Natural killer cell (primary cell): Measurements from ENCODE around the gene METRNL. TPM values are rescaled to one million over a fixed set of nuclear protein-coding genes. Genes with fewer than 3 reads are reported as not detected.
"Not testable (repeated sequence)": the region's sequence is repeated elsewhere in the genome, so short reads cannot be mapped to it uniquely, and the experiment has no call there.

Source experiments
- ATAC-seq, 3 donors: fragments of 150-1000 bp in 2 of 3; fragments of 200-7000 bp in 1 of 3; cut with Tn5 transposase; 1 replicate in 1 of 3; 2 replicates in 2 of 3; pipeline ENCODE4 v1.10.0; 2021; ENCODE audit warnings: mild to moderate bottlenecking in 2 of 3, moderate library complexity in 2 of 3
- DNase-seq, 2 donors: peaks; one replicate each; pipeline versions ENCODE4 v3.0.0 to v3.0.0-alpha.2; 2013 to 2021; ENCODE audit warnings: mixed read lengths in 1 of 2
- H3K27ac ChIP-seq: one replicate; pipeline ENCODE4 v1.5.1; 2013; ENCODE audit warnings: mild to moderate bottlenecking, low read length
- H3K27me3 ChIP-seq: one replicate; pipeline ENCODE4 v1.6.1; 2013; ENCODE audit warnings: low read length; ENCODE audit not compliant: control insufficient read depth, insufficient read depth
- H3K36me3 ChIP-seq: one replicate; pipeline ENCODE4 v1.6.1; 2013; ENCODE audit warnings: low read length; ENCODE audit not compliant: control insufficient read depth, insufficient read depth
- H3K4me1 ChIP-seq: one replicate; pipeline ENCODE4 v1.6.1; 2013; ENCODE audit warnings: low read length; ENCODE audit not compliant: control insufficient read depth, insufficient read depth
- H3K4me3 ChIP-seq: one replicate; pipeline ENCODE4 v1.5.1; 2013; ENCODE audit warnings: low read length
- H3K9me3 ChIP-seq: one replicate; pipeline ENCODE4 v1.6.1; 2013; ENCODE audit warnings: low read length; ENCODE audit not compliant: control insufficient read depth, insufficient read depth
- H3K27ac Mint-ChIP-seq, 2 donors: one replicate each; pipeline ENCODE4 v1.8.0; 2022; ENCODE audit warnings: mild to moderate bottlenecking in 2 of 2, mixed read lengths in 2 of 2, moderate library complexity in 1 of 2
- H3K27me3 Mint-ChIP-seq, 2 donors: one replicate each; pipeline ENCODE4 v1.8.0; 2022; ENCODE audit warnings: low read depth in 2 of 2, mixed read lengths in 2 of 2
- H3K36me3 Mint-ChIP-seq: one replicate; pipeline ENCODE4 v1.8.0; 2022; ENCODE audit warnings: mixed read lengths
- H3K4me1 Mint-ChIP-seq, 2 donors: one replicate each; pipeline ENCODE4 v1.8.0; 2022; ENCODE audit warnings: mixed read lengths in 2 of 2
- H3K4me3 Mint-ChIP-seq: one replicate; pipeline ENCODE4 v1.8.0; 2022; ENCODE audit warnings: mild to moderate bottlenecking, moderate library complexity, mixed read lengths
- H3K9me3 Mint-ChIP-seq, 2 donors: one replicate each; pipeline ENCODE4 v1.8.0; 2022; ENCODE audit warnings: mixed read lengths in 2 of 2
- CTCF ChIP-seq: fragments of 200-600 bp; IDR thresholded peaks from one replicate; pipeline ENCODE4 v1.8.0; 2022; ENCODE audit warnings: antibody characterized with exemption
- WGBS: methylation state at CpG from one replicate; pipeline ENCODE4 v1.1.7; 2013; ENCODE audit warnings: missing lambda C conversion rate; ENCODE audit not compliant: insufficient coverage; 5-methylcytosine and 5-hydroxymethylcytosine counted together
- intact Hi-C: fragments of 100-400 bp; cut with micrococcal nuclease; formaldehyde crosslinking; loops from one replicate; pipeline ENCODE4 v1.14.2; 2022
- total RNA-seq, 4 donors: library from RNA; stranded (reverse); fragments of 120-200 nt in 1 of 4; gene quantifications; one replicate each; pipeline versions ENCODE4 v1.2.3 to v1.2.4, GENCODE V29; 2013 to 2022

METRNL gene
- total RNA-seq, 3 donors from 2014 or later (not counting 1 experiment from before 2014, with no cell fraction given): 227 to 390 (median 325) TPM

- 35% methylated on average over 13 of the region's 13 CpGs for whole genome bisulfite sequencing
- H3K36me3 Mint-ChIP-seq: no peaks in the 10 kb centered on the region
- H3K4me1 Mint-ChIP-seq: peaks cover 16 to 36% of the 10 kb centered on the region in 2 donors
- peak; percentile 61 to 77 for DNase-seq
- peak overlapping the region; percentile 74 for H3K4me3 Mint-ChIP-seq
- Histone ChIP-seq H3K4me3 (no peak overlapping the region), H3K36me3 (no peaks in the 10 kb centered on the region), H3K27ac (peak overlapping the region; percentile 91), H3K9me3 (no peaks in the 10 kb centered on the region), H3K27me3 (no peaks in the 10 kb centered on the region), H3K4me1 (peaks cover 46% of the 10 kb centered on the region)
- H3K9me3 Mint-ChIP-seq: no peaks in the 10 kb centered on the region
- intact Hi-C loops: loop anchor here (10.0 kb wide), 1 partner anchor 189 kb away; no protein-coding TSS in a partner anchor
- peaks cover 0 to 3% of the 10 kb centered on the region in 2 donors for H3K27me3 Mint-ChIP-seq
- peak; percentile 39 to 46 (median 42) for ATAC-seq
- no peak for TF ChIP-seq CTCF
- H3K27ac Mint-ChIP-seq: peak overlapping the region; percentile 90 to 94
These were observed 25.5 kb upstream of the METRNL start for GRCh38 chr17:83053739-83054451.

- H3K27ac Mint-ChIP-seq: peak overlapping the region; percentile 90 to 94
- peaks cover 16 to 34% of the 10 kb centered on the region in 2 donors for H3K4me1 Mint-ChIP-seq
- no peak for TF ChIP-seq CTCF
- Histone ChIP-seq H3K9me3 (no peaks in the 10 kb centered on the region), H3K4me3 (no peak overlapping the region), H3K27ac (peak overlapping the region; percentile 91), H3K4me1 (peaks cover 39% of the 10 kb centered on the region), H3K27me3 (no peaks in the 10 kb centered on the region), H3K36me3 (no peaks in the 10 kb centered on the region)
- WGBS: 67% methylated on average over 9 of the region's 13 CpGs
- peak; percentile 13 to 35 for DNase-seq
- H3K36me3 Mint-ChIP-seq: no peaks in the 10 kb centered on the region
- intact Hi-C loops: loop anchor here (10.0 kb wide), 1 partner anchor 190 kb away; no protein-coding TSS in a partner anchor
- ATAC-seq: peak in 1 of 3 donors; percentile 1
- peaks cover 0 to 3% of the 10 kb centered on the region in 2 donors for H3K27me3 Mint-ChIP-seq
- H3K9me3 Mint-ChIP-seq: no peaks in the 10 kb centered on the region
- peak overlapping the region; percentile 74 for H3K4me3 Mint-ChIP-seq
These were observed 24.8 kb upstream of the METRNL start for GRCh38 chr17:83054518-83055125.

- peak in 1 of 2 donors; percentile 11 for DNase-seq
- not testable (repeated sequence) for H3K4me3 ChIP-seq, H3K27me3 Mint-ChIP-seq, H3K9me3 ChIP-seq, H3K27ac ChIP-seq, H3K36me3 ChIP-seq, ATAC-seq, H3K4me3 Mint-ChIP-seq, H3K9me3 Mint-ChIP-seq, H3K27me3 ChIP-seq, H3K36me3 Mint-ChIP-seq
- intact Hi-C loops: loop anchor here (10.0 kb wide), 1 partner anchor 190 kb away; no protein-coding TSS in a partner anchor
- Mint-ChIP-seq H3K4me1 (peaks cover 16 to 34% of the 10 kb centered on the region in 2 donors), H3K27ac (peak overlapping the region in 1 of 2 donors; percentile 94)
- WGBS: 98% methylated on average over 25 of the region's 25 CpGs
- peaks cover 39% of the 10 kb centered on the region for H3K4me1 ChIP-seq
These were observed 24.2 kb upstream of the METRNL start for GRCh38 chr17:83055176-83055575.

- Histone ChIP-seq H3K36me3 (no peaks in the 10 kb centered on the region), H3K4me1 (peaks cover 34% of the 10 kb centered on the region), H3K4me3 (no peak overlapping the region), H3K27ac (no peak overlapping the region), H3K27me3 (no peaks in the 10 kb centered on the region), H3K9me3 (no peaks in the 10 kb centered on the region)
- DNase-seq: no peak
- no peak overlapping the region for H3K27ac Mint-ChIP-seq
- no peaks in the 10 kb centered on the region for H3K9me3 Mint-ChIP-seq
- no peak for TF ChIP-seq CTCF
- no peak for ATAC-seq
- 87% methylated on average over 16 of the region's 16 CpGs for WGBS
- H3K36me3 Mint-ChIP-seq: no peaks in the 10 kb centered on the region
- intact Hi-C loops: loop anchor here (10.0 kb wide), 1 partner anchor 191 kb away; no protein-coding TSS in a partner anchor
- peaks cover 0 to 3% of the 10 kb centered on the region in 2 donors for H3K27me3 Mint-ChIP-seq
- H3K4me3 Mint-ChIP-seq: no peak overlapping the region
- H3K4me1 Mint-ChIP-seq: peaks cover 16 to 26% of the 10 kb centered on the region in 2 donors
These were observed 23.4 kb upstream of the METRNL start for GRCh38 chr17:83055911-83056582.
